ENCODE measurements around the gene PPDPF. TPM values are rescaled to one million over a fixed set of nuclear protein-coding genes. Genes with fewer than 3 reads are reported as not detected.
A peak's percentile ranks its signal among the peaks of the same experiment; 100 is the strongest.

Gene PPDPF
- total and polyA plus RNA-seq, 2 of the 8 experiments (the other 6 are each of a cell fraction or from before 2014, with no cell fraction given), result 30.5 to 138 TPM

GRCh38 chr20:63568170-63568981 lies 47.8 kb downstream of the PPDPF start:
- CTCF ChIA-PET (ENCODE audit: partially characterized antibody), result interaction anchor here (2.6 kb wide), 1 partner anchor 30 kb away, joined by 8 read pairs; no protein-coding TSS in a partner anchor
- Histone ChIP-seq H3K79me2 (ENCODE audit: control insufficient read depth in 1 of 2, insufficient read depth in 2 of 2, low read length in 2 of 2) (no peaks in the 10 kb centered on the region), H2BK15ac (ENCODE audit: low read length) (no peak overlapping the region), H4K5ac (ENCODE audit: insufficient read length, low read depth, low read length) (no peak overlapping the region), H4K20me1 (replicated peaks in 1 of 2; ENCODE audit: control insufficient read depth in 1 of 2, insufficient read depth in 2 of 2, low read length in 2 of 2) (peaks cover 0 to 3% of the 10 kb centered on the region in 2 experiments), H4K91ac (replicated peaks; ENCODE audit: insufficient read length, low read length) (no peak overlapping the region), H2AFZ (ENCODE audit: low read length) (no peak overlapping the region), H3K4me1 (replicated peaks in 1 of 4; ENCODE audit: control insufficient read depth in 3 of 4, insufficient read depth in 4 of 4, low read length in 3 of 4) (peaks cover 0 to 3% (median 1%) of the 10 kb centered on the region in 4 experiments; a peak in 3 of 7 replicates), H3K18ac (ENCODE audit: extremely low read depth, low read length) (no peak overlapping the region), H3K27me3 (replicated peaks in 1 of 4; ENCODE audit: control insufficient read depth in 3 of 4, extremely low read depth in 1 of 4, insufficient read depth in 3 of 4, low read length in 3 of 4) (no peaks in the 10 kb centered on the region; a peak in 1 of 7 replicates), H3K23me2 (ENCODE audit: low read depth, low read length) (no peaks in the 10 kb centered on the region), H2BK20ac (ENCODE audit: low read length) (no peak overlapping the region), H3K27ac (ENCODE audit: low read depth, low read length) (no peak overlapping the region), H3K23ac (ENCODE audit: insufficient read length) (no peak overlapping the region), H3K4ac (replicated peaks; ENCODE audit: insufficient read length, low read depth, low read length) (no peak overlapping the region), H3K4me2 (ENCODE audit: insufficient read depth in 1 of 2, low read depth in 2 of 2, low read length in 2 of 2) (no peak overlapping the region), H4K8ac (ENCODE audit: extremely low read depth, insufficient read depth, low read length) (peak overlapping the region; percentile 51), H2AK5ac (ENCODE audit: low read depth, low read length) (no peak overlapping the region), H3K56ac (replicated peaks; ENCODE audit: insufficient read length, low read depth, low read length) (no peak overlapping the region), H3K9ac (replicated peaks in 1 of 4; ENCODE audit: extremely low read depth in 1 of 4, low read depth in 3 of 4, low read length in 3 of 4) (no peak overlapping the region), H3K36me3 (ENCODE audit: control insufficient read depth in 2 of 4, insufficient read depth in 4 of 4, low read length in 3 of 4) (no peaks in the 10 kb centered on the region; a peak in 1 of 8 replicates), H2BK12ac (ENCODE audit: low read depth, low read length) (no peak overlapping the region), H2BK120ac (replicated peaks; ENCODE audit: low read depth, low read length) (no peak overlapping the region), H3K79me1 (ENCODE audit: low read depth, low read length) (no peaks in the 10 kb centered on the region), H3K14ac (ENCODE audit: insufficient read length) (no peak overlapping the region), H2BK5ac (ENCODE audit: low read depth, low read length) (no peak overlapping the region), H3K9me3 (ENCODE audit: insufficient read depth in 2 of 2, low read depth in 1 of 2, low read length in 1 of 2) (no peaks in the 10 kb centered on the region), H3K4me3 (ENCODE audit: extremely low read depth in 1 of 4, insufficient read depth in 2 of 4, low read depth in 3 of 4, low read length in 4 of 4) (no peak overlapping the region)
- TF ChIP-seq RAD21 (IDR thresholded peaks at IDR 0.05 in 1 of 2, conservative IDR thresholded peaks at IDR 0.05 in 1 of 2; ENCODE audit: low read depth in 2 of 2, low read length in 2 of 2) (no peak), EGR1 (IDR thresholded peaks at IDR 0.05; ENCODE audit: borderline replicate concordance, low read depth, low read length) (no peak), HDAC2 (IDR thresholded peaks at IDR 0.05; ENCODE audit: borderline replicate concordance in 1 of 2, low read depth in 2 of 2, low read length in 2 of 2) (no peak), KDM1A (IDR thresholded peaks at IDR 0.05; ENCODE audit: borderline replicate concordance, low read length) (no peak), ASH2L (IDR thresholded peaks at IDR 0.05; ENCODE audit: low read length) (no peak), SIRT6 (IDR thresholded peaks at IDR 0.05; ENCODE audit: low read length) (no peak), SRF (IDR thresholded peaks at IDR 0.05; ENCODE audit: low read depth, low read length) (no peak), NANOG (IDR thresholded peaks at IDR 0.05; ENCODE audit: insufficient read depth, low read depth, low read length, poor library complexity, severe bottlenecking) (no peak), BCL11A (IDR thresholded peaks at IDR 0.05; ENCODE audit: low read depth in 2 of 2, low read length in 2 of 2) (no peak), HDAC6 (IDR thresholded peaks at IDR 0.05; ENCODE audit: low read depth, low read length) (no peak), EZH2 (IDR thresholded peaks at IDR 0.05; ENCODE audit: low read depth, low read length, severe bottlenecking) (no peak), CEBPB (IDR thresholded peaks at IDR 0.05; ENCODE audit: low read depth, low read length) (no peak)
- WGBS, 2 experiments (ENCODE audit: extremely low coverage in 1 of 2, insufficient coverage in 1 of 2, insufficient read length in 1 of 2, insufficient replicate concordance in 2 of 2, low coverage in 1 of 2, low lambda C conversion rate in 2 of 2, missing lambda C conversion rate in 1 of 2), result 93% methylated on average over 25 of the region's 43 CpGs; no CpG with 5 or more reads in 1 of the 2 experiments
- POLR2A ChIA-PET (ENCODE audit: partially characterized antibody), result interaction anchor here (0.6 to 1.6 kb wide), 3 partner anchors 12 to 174 kb away, joined by 3 to 5 read pairs (median 4); no protein-coding TSS in a partner anchor
- FAIRE-seq (no peak), DNase-seq (ENCODE audit: low read depth in 1 of 2, low spot score in 2 of 2) (no peak)

Measured in H1 (cell line).